ENCODE data around the gene LRRC25.
"Not testable (repeated sequence)": the region's sequence is repeated elsewhere in the genome, so short reads cannot be mapped to it uniquely, and the experiment has no call there.

DNA sequence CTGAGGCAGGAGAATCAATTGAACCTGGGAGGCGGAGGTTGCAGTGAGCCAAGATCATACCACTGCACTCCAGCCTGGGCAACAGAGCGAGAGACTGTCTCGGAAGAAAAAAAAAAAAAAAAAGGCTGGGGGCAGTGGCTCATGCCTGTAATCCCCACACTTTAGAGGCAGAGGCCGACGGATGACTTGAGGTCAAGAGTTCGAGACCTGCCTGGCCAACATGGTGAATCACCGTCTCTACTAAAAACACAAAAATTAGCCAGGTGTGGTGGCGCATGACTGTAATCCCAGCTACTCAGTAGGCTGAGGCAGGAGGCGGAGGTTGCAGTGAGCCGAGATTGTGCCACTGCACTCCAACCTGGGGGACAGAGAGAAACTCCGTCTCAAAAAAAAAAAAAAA is 13.8 kb downstream of the LRRC25 start:
- not testable (repeated sequence) for TF ChIP-seq POLR2AphosphoS5 (IDR thresholded peaks at IDR 0.05); EZH2 (IDR thresholded peaks at IDR 0.05; ENCODE audit: borderline replicate concordance, insufficient read depth, low read length, poor library complexity, severe bottlenecking); RAD21 (conservative IDR thresholded peaks at IDR 0.05); TAF1 (IDR thresholded peaks at IDR 0.05; ENCODE audit: low read depth)
- TF ChIP-seq, protein P1, sequence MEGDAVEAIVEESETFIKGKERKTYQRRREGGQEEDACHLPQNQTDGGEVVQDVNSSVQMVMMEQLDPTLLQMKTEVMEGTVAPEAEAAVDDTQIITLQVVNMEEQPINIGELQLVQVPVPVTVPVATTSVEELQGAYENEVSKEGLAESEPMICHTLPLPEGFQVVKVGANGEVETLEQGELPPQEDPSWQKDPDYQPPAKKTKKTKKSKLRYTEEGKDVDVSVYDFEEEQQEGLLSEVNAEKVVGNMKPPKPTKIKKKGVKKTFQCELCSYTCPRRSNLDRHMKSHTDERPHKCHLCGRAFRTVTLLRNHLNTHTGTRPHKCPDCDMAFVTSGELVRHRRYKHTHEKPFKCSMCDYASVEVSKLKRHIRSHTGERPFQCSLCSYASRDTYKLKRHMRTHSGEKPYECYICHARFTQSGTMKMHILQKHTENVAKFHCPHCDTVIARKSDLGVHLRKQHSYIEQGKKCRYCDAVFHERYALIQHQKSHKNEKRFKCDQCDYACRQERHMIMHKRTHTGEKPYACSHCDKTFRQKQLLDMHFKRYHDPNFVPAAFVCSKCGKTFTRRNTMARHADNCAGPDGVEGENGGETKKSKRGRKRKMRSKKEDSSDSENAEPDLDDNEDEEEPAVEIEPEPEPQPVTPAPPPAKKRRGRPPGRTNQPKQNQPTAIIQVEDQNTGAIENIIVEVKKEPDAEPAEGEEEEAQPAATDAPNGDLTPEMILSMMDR (IDR thresholded peaks at IDR 0.05; ENCODE audit: poor library complexity, severe bottlenecking): not testable (repeated sequence)

Data from neural cell (in vitro differentiated cells).